Activated CD8-positive, alpha-beta memory T cell treated with anti-CD3 and anti-CD28 coated beads, Interleukin-2, amount 50 U/mL, for 1 hour (primary cell): ENCODE data around the gene SUPT7L.

Experiments used
- DNase-seq: peaks from one replicate; pipeline ENCODE4 v3.0.0-alpha.2; 2020; ENCODE audit errors: extremely low read depth

The SUPT7L gene

GRCh38 chr2:27663285-27664153 is at the start of gene SUPT7L, which contains the start of gene SLC4A1AP:
Gene SUPT7L, minus strand, starts transcription at chr2:27663614. Its CDS starts 1,422 bp downstream, at chr2:27662192.
Gene SLC4A1AP, plus strand, starts transcription at chr2:27663889. Its CDS starts 26 bp downstream, at chr2:27663915.
- peak; percentile 48 for DNase-seq

DNA sequence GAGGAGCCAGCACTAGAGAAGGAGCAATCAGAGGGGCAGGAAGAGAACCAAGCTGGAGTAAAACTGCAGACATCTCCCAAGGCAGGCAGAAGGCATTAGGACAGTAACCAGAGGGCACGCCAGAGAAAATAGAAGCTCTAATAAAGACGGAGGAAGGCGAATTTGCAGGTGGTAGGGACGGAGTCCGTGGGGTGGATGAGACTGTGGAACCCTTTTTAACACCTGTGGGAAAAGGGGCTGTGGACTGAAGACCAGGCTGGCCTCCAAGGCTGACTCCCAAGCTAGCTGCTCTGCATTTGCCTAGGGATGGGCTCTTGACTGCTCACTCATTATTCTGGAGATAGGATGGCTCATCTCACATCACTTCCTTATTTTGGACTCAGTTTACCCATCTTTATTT is 49.8 kb upstream of the SUPT7L start:
- DNase-seq = no peak

GRCh38 chr2:27712522-27712921 is 49.1 kb upstream of the SUPT7L start:
- DNase-seq = no peak

DNA sequence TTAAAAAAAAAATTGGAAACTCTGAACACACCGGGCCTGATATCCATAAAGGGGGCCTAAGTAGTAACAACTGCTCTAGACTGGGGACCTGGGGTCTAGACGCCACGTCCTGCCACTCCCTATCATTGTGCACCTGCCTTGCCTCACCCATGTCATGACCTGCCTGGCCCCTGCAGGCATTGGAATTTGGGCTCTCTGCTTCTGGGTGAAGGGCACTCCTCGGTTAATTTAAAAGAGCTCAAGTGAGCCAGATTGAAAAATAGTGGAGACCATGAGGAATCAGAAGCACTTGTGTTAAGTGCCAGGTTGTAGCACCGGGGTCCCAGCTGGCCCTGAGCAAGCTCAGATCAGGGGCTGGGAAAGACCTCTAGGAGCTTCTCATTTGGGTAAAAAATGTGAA is 48.4 kb upstream of the SUPT7L start:
- DNase-seq = no peak

GRCh38 chr2:27710640-27711430 is 47.4 kb upstream of the SUPT7L start:
- DNase-seq = no peak

- DNase-seq = no peak
Observed at GRCh38 chr2:27709960-27710575, 46.7 kb upstream of the SUPT7L start.

GRCh38 chr2:27709326-27709725 is 45.9 kb upstream of the SUPT7L start:
- no peak for DNase-seq

- DNase-seq = no peak
Observed at GRCh38 chr2:27708666-27709065, 45.3 kb upstream of the SUPT7L start.

GRCh38 chr2:27708257-27708654 is 44.8 kb upstream of the SUPT7L start:
- DNase-seq = no peak

DNA sequence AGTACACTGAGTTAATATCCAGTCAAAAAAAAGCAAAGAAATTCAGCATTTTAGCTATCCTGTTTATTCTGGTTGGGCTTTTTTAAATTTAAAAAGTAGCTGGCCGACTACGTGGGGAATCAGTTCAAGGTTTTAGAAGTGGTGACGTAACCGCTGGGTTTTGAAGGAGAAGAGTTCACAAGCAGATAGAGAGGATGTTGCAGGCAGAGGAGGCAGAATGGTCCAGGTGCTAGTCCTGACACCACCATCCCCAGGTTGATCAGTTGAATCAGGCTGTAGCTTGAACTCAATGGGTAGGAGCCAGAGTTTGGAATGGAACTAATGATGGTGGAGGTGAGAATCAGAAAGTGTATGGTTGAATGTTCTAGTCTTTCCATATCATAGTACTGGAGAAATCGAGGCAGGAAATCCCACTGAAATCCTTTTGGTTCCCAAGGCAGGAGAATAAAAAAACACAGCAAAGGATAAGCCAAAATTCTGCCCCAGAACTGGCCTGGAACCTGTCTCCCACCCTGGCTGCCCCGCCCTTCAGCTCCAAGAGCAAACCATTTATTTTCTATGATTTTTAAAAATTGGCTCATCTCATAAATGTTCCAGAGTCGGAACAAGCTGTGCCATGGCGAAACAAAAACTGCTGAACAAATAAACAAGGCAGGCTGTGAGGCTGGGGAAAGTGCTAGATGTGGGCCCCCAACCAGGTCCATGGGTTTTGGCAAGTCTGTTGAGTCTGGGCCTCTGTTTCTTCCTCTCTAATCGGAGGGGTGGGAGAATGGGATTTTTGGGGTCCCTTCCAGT is 44.2 kb upstream of the SUPT7L start:
- DNase-seq = no peak

GRCh38 chr2:27705851-27706622 is 42.6 kb upstream of the SUPT7L start:
- DNase-seq = no peak

GRCh38 chr2:27704342-27704876 is 41.0 kb upstream of the SUPT7L start:
- no peak for DNase-seq

DNA sequence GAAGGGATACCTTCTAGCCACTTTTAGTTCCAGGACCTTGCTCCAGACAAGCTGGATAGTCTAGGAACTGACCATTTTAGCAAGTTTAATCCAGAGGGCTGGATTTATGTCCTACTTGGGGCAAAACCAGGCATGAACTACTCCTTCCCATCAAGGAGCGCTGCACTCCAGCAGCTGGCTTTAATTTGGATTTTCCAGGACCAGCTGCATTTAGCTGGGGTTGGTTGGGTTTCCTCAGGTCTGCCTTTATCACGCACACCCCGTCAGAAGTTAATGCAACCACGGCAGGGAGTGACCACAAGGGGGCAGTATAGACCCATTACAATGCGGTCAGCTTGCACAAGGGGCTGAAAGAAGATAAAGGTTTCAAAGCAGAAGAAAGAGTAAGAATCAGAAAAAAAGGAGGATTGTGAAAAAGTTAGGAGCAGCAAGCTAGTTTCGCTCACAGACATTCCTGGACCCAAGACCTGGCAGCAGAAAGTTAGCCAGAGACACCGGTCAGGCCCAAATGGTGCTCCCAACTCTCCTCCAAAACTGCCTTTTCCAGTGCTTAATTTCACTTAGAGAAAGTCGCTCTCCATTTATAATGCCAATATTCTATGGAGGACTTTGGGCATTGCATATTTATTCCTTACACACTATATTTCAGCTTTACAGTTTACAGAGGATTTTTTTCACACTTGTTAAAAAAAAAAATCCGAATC is 40.4 kb upstream of the SUPT7L start:
- DNase-seq = peak; percentile 70

GRCh38 chr2:27702302-27702701 is 38.9 kb upstream of the SUPT7L start:
- DNase-seq = no peak

DNA sequence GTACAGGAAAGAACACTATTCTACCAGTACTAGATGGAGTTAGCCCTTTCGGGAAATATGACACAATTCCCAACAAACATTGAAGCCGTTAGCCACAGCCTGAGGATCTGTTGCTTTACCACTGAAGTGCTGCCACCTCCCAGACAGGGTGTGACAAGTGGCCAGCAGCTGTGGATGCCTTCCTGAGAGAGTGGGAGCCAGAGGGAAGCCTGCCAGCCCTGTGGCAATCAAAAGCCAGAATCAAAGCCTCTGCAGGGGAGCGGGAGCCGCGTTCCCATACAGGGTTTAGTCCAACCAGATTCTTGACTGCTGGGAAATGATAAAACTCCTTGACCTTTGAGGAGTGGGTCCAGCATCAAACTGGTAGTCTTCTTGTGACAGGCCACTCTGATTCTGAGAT is 38.3 kb upstream of the SUPT7L start:
- no peak for DNase-seq

GRCh38 chr2:27697660-27698059 is 34.2 kb upstream of the SUPT7L start:
- no peak for DNase-seq

DNA sequence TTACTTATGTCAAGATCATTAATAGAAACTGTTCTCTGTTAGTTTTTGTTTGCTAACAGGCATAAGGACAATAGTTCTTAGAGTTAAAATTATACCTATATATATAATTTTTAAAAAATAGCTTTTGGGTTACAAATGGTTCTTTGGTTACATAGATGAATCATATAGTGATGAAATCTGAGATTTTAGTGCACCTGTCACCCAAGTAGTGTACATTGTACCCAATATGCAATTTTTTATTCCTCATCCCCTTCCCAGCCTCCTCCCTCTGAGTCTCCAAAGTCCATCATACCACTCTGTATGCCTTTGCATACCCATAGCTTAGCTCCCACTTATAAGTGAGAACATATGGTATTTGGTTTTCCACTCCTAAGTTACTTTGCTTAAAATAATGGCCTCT is 26.6 kb upstream of the SUPT7L start:
- DNase-seq = no peak

- no peak for DNase-seq
Observed at GRCh38 chr2:27689424-27689823, 26.0 kb upstream of the SUPT7L start.

DNA sequence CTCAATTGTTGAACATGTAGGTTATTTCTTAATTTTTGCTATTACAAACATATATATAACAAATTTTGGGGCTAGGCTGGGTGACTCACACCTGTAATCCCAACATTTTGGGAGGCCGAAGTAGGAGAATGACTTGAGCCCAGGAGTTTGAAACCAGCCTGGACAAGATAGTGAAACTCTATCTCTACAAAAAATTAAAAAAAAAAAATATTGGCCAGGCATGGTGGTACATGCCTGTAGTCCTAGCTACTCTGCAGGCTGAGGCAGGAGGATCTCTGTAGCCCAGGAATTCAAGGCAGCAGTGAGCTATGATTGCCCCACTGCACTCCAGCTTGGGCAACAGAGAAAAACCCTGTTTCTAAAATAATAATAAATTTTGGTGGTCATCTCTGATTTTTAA is 23.8 kb upstream of the SUPT7L start:
- no peak for DNase-seq

DNA sequence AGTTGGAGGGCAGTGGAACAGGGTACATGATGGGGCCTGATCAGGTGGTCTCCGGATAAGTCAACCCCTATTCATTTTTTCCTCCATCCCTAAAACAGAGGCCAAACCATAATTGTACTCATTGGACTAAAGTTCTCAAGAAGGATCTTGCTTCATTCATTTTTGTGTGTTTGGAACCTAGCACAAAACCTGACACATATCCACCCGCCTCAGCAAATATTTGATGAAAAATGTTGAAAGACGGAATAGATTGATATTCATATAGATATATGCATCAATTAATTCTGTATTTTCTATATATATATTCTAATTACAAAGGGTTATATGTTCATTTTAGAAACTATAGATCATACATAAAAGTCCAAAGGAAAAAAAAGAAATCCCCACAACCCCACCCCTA is 22.2 kb upstream of the SUPT7L start:
- DNase-seq = no peak
